H1 (cell line): ENCODE results near the gene RAP2A. TPM values are rescaled to one million over a fixed set of nuclear protein-coding genes. Genes with fewer than 3 reads are reported as not detected.

Experiments used
- KDM5A ChIP-seq: fragments of 200-600 bp; IDR thresholded peaks from 2 replicates; pipeline ENCODE4 v1.7.1; 2012; ENCODE audit warnings: mild to moderate bottlenecking, low read length, inconsistent platforms, mixed read lengths
- polyA plus RNA-seq, 7 experiments: library from polyadenylated mRNA; depleted of rRNA in 3 of 7; stranded (reverse) in 5 of 7; unstranded in 2 of 7; fragments of >200 nt in 5 of 7; fragments of 200-250 nt in 2 of 7; gene quantifications; 1 replicate in 5 of 7; 2 replicates in 1 of 7; 4 replicates in 1 of 7; pipeline versions ENCODE4 v1.2.1 to v1.2.3, GENCODE V29; 2011 to 2013; ENCODE audit warnings: missing spikeins in 2 of 7, mixed read lengths in 2 of 7
- total RNA-seq: library from RNA; stranded (reverse); fragmentation: NEBNext Ultra II Directional; extraction: Animal tissue kit (Norgen Biotek cat#: 25700); gene quantifications from 2 replicates; pipeline ENCODE4 v1.2.1, GENCODE V29; 2021
- TF ChIP-seq, protein P1 (sequence below), 3 experiments: IDR thresholded peaks; 1 replicate in 2 of 3; 2 replicates in 1 of 3; pipeline versions ENCODE4 v1.5.1 to v1.6.1; 2011; ENCODE audit warnings: low read length in 3 of 3, mild to moderate bottlenecking in 3 of 3, inconsistent platforms in 2 of 3, low read depth in 1 of 3, moderate library complexity in 1 of 3; ENCODE audit not compliant: insufficient read depth in 1 of 3; ENCODE audit errors: control extremely low read depth in 1 of 3

RAP2A gene
- total and polyA plus RNA-seq, 2 of the 8 experiments (the other 6 are each of a cell fraction or from before 2014, with no cell fraction given): 8.4 to 43.4 TPM

DNA sequence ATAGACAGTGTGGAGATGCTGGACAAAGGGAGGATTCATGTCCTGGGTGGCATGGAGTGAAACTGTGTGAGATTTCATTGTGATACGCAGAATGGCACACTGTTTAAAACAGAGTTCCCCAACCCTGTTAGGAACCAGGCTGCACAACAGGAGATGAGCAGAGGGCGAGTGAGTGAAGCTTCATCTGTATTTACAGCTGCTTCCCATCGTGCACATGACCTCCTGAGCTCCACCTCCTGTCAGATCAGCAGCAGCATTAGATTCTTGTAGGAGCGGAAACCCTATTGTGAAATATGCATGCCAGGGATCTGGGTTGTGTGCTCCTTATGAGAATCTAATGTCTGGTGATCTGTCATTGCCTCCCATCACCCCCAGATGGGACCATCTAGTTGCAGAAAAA is 72.5 kb downstream of the RAP2A start (continued):
- TF ChIP-seq, protein P1, sequence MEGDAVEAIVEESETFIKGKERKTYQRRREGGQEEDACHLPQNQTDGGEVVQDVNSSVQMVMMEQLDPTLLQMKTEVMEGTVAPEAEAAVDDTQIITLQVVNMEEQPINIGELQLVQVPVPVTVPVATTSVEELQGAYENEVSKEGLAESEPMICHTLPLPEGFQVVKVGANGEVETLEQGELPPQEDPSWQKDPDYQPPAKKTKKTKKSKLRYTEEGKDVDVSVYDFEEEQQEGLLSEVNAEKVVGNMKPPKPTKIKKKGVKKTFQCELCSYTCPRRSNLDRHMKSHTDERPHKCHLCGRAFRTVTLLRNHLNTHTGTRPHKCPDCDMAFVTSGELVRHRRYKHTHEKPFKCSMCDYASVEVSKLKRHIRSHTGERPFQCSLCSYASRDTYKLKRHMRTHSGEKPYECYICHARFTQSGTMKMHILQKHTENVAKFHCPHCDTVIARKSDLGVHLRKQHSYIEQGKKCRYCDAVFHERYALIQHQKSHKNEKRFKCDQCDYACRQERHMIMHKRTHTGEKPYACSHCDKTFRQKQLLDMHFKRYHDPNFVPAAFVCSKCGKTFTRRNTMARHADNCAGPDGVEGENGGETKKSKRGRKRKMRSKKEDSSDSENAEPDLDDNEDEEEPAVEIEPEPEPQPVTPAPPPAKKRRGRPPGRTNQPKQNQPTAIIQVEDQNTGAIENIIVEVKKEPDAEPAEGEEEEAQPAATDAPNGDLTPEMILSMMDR (IDR thresholded peaks at IDR 0.05; ENCODE audit: control extremely low read depth in 1 of 3, insufficient read depth in 1 of 3, low read depth in 1 of 3, low read length in 3 of 3): no peak
- no peak for TF ChIP-seq KDM5A
- TF ChIP-seq, all 59 proteins: peak for 0
